BLaER1 treated with 17β-estradiol and CSF1 and Interleukin-3, amounts not matched to agents 10 nM and 100 nM (cell line): Measurements from ENCODE around the gene CS.

Experiments used
- H3K27ac ChIP-seq, 11 experiments: shearing (Covaris generic); formaldehyde crosslinking; 2 replicates each; pipeline ENCODE4 v1.8.1; 2022
- H3K27me3 ChIP-seq, 11 experiments: shearing (Covaris generic); formaldehyde crosslinking; 2 replicates each; pipeline ENCODE4 v1.8.1; 2022
- H3K36me3 ChIP-seq, 11 experiments: shearing (Covaris generic); formaldehyde crosslinking; 2 replicates each; pipeline ENCODE4 v1.8.1; 2022
- H3K4me1 ChIP-seq, 10 experiments: shearing (Covaris generic); formaldehyde crosslinking; 2 replicates each; pipeline ENCODE4 v1.8.1; 2022
- H3K4me2 ChIP-seq, 11 experiments: shearing (Covaris generic); formaldehyde crosslinking; 2 replicates each; pipeline ENCODE4 v1.8.1; 2022
- H3K4me3 ChIP-seq, 10 experiments: shearing (Covaris generic); formaldehyde crosslinking; 2 replicates each; pipeline ENCODE4 v1.8.1; 2022
- H3K9ac ChIP-seq, 11 experiments: shearing (Covaris generic); formaldehyde crosslinking; 2 replicates each; pipeline ENCODE4 v1.8.1; 2022
- H3K9me3 ChIP-seq, 11 experiments: shearing (Covaris generic); formaldehyde crosslinking; replicated peaks in 1 of 11; 2 replicates each; pipeline ENCODE4 v1.8.1; 2022
- H4K20me1 ChIP-seq, 11 experiments: shearing (Covaris generic); formaldehyde crosslinking; 2 replicates each; pipeline ENCODE4 v1.8.1; 2022
- Cebpa-rat ChIP-seq, 11 experiments: shearing (Covaris generic); IDR thresholded peaks; 2 replicates each; pipeline ENCODE4 v1.8.1; 2022

The CS gene

DNA sequence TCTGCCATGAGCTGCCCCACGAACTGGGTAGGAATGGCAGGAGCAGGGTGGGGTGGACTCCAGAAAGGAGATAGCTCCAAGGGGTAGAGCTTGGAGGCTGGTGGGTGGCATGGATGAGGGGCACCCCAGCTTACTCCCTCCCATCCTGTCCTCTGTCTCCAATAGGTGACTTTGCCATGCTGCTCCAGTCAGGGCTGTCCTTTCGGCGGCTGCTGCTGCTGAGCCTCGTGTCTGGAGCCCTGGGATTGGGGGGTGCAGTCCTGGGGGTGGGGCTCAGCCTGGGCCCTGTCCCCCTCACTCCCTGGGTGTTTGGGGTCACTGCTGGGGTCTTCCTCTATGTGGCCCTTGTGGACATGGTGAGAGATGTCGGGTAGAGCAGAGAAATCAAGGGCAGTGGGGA is 63.1 kb downstream of the CS start:
- H3K4me1 ChIP-seq, result peaks cover 0 to 2% (median 0%) of the 10 kb centered on the region in 10 experiments; a peak in 1 of 20 replicates
- TF ChIP-seq Cebpa-rat (IDR thresholded peaks at IDR 0.05), result no peak
- no peaks in the 10 kb centered on the region for H3K9me3 ChIP-seq
- no peaks in the 10 kb centered on the region for H3K27me3 ChIP-seq
- no peak overlapping the region for H3K4me2 ChIP-seq
- H3K36me3 ChIP-seq, result peaks cover 37 to 58% (median 53%) of the 10 kb centered on the region in 11 experiments
- H4K20me1 ChIP-seq, result peaks cover 0 to 50% (median 5%) of the 10 kb centered on the region in 11 experiments; a peak in 9 of 22 replicates
- H3K4me3 ChIP-seq, result no peak overlapping the region
- H3K27ac ChIP-seq, result no peak overlapping the region
- no peak overlapping the region for H3K9ac ChIP-seq

- Histone ChIP-seq H3K4me1 (peaks cover 0 to 11% (median 4%) of the 10 kb centered on the region in 10 experiments; a peak in 10 of 20 replicates), H3K9me3 (no peaks in the 10 kb centered on the region), H3K9ac (no peak overlapping the region), H3K4me3 (no peak overlapping the region), H3K36me3 (peaks cover 30 to 49% (median 44%) of the 10 kb centered on the region in 11 experiments), H3K4me2 (no peak overlapping the region), H4K20me1 (peaks cover 0 to 41% (median 0%) of the 10 kb centered on the region in 11 experiments; a peak in 5 of 22 replicates), H3K27ac (no peak overlapping the region), H3K27me3 (no peaks in the 10 kb centered on the region)
- TF ChIP-seq Cebpa-rat (IDR thresholded peaks at IDR 0.05), result no peak
Measured at GRCh38 chr12:56236091-56236490, 64.0 kb downstream of the CS start.

GRCh38 chr12:56234746-56235436 is 65.2 kb downstream of the CS start:
- no peak overlapping the region for H3K27ac ChIP-seq
- no peak overlapping the region for H3K9ac ChIP-seq
- H3K4me2 ChIP-seq, result no peak overlapping the region
- no peaks in the 10 kb centered on the region for H3K27me3 ChIP-seq
- H3K4me1 ChIP-seq, result peaks cover 7 to 23% (median 16%) of the 10 kb centered on the region in 10 experiments; a peak in 18 of 20 replicates
- H3K4me3 ChIP-seq, result no peak overlapping the region
- peaks cover 18 to 37% (median 33%) of the 10 kb centered on the region in 11 experiments for H3K36me3 ChIP-seq
- peaks cover 0 to 34% (median 0%) of the 10 kb centered on the region in 11 experiments; a peak in 5 of 22 replicates for H4K20me1 ChIP-seq
- H3K9me3 ChIP-seq, result no peaks in the 10 kb centered on the region
- no peak for TF ChIP-seq Cebpa-rat (IDR thresholded peaks at IDR 0.05)

GRCh38 chr12:56231184-56231582 is 68.9 kb downstream of the CS start:
- Histone ChIP-seq H3K4me1 (peaks cover 7 to 41% (median 33%) of the 10 kb centered on the region in 10 experiments; a peak in 18 of 20 replicates), H3K4me3 (no peak overlapping the region), H3K9ac (0 out of 22 replicates have a peak overlapping the region, but pooled peaks of 2 of the 11 experiments have one; percentile 9 to 19), H3K36me3 (peaks cover 2 to 18% (median 4%) of the 10 kb centered on the region in 11 experiments; a peak in 13 of 22 replicates), H3K27ac (no peak overlapping the region), H4K20me1 (peaks cover 0 to 3% (median 0%) of the 10 kb centered on the region in 11 experiments; a peak in 2 of 22 replicates), H3K4me2 (peak overlapping the region in 5 of 11 experiments; percentile 47 to 77 (median 68); a peak in 5 of 22 replicates), H3K9me3 (no peaks in the 10 kb centered on the region), H3K27me3 (no peaks in the 10 kb centered on the region)
- no peak for TF ChIP-seq Cebpa-rat (IDR thresholded peaks at IDR 0.05)

- peak overlapping the region in 4 of 11 experiments; percentile 17 to 45 (median 26); a peak in 4 of 22 replicates for H3K9ac ChIP-seq
- peak overlapping the region in 3 of 11 experiments; percentile 39 to 60 (median 53); a peak in 4 of 22 replicates for H3K27ac ChIP-seq
- no peak overlapping the region for H3K4me3 ChIP-seq
- peak overlapping the region; percentile 39 to 80 (median 66) for H3K4me2 ChIP-seq
- H3K9me3 ChIP-seq, result no peaks in the 10 kb centered on the region
- H3K4me1 ChIP-seq, result peaks cover 9 to 46% (median 36%) of the 10 kb centered on the region in 10 experiments; a peak in 19 of 20 replicates
- peaks cover 0 to 20% (median 5%) of the 10 kb centered on the region in 11 experiments; a peak in 6 of 22 replicates for H3K36me3 ChIP-seq
- no peaks in the 10 kb centered on the region for H3K27me3 ChIP-seq
- no peak for TF ChIP-seq Cebpa-rat (IDR thresholded peaks at IDR 0.05)
- H4K20me1 ChIP-seq, result no peaks in the 10 kb centered on the region; a peak in 1 of 22 replicates
Measured at GRCh38 chr12:56230432-56231183, 69.5 kb downstream of the CS start.

DNA sequence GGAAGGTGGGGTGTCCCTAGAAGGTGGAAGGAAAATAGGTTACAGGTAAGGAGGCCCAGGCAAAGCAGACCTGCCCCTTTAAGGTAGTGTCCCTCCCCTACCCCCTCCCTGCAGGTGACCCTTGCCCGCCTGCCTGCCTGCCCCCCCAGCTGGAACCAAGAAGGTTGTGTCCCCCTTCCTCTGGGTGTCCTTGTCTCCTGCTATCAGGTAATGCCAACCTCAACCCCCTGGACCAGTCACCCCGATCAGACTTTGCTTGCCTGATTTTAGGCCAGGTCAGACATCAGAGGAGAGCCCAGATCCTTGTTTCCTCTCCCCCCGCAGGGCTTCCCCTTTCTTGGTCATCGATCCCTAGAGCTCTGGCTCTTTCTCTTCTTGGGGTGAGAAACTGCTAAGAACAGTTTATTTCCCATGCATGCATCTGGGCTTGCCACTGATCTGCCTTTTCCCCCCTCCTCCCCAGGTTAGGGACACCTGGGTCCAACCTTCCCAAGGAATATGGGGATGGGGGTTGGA is 70.2 kb downstream of the CS start, which contains the start of gene SLC39A5:
SLC39A5 (plus strand) TSS at position 136 of the 516 bp plus-strand sequence. CDS start 1,224 bp downstream, outside the sequence.
- H3K36me3 ChIP-seq, result peaks cover 0 to 21% (median 5%) of the 10 kb centered on the region in 11 experiments; a peak in 6 of 22 replicates
- H3K4me1 ChIP-seq, result peaks cover 15 to 53% (median 43%) of the 10 kb centered on the region in 10 experiments; a peak in 19 of 20 replicates
- H3K4me2 ChIP-seq, result peak within 1 kb of the TSS; percentile 39 to 80 (median 66)
- TF ChIP-seq Cebpa-rat (IDR thresholded peaks at IDR 0.05), result no peak
- no peak within 1 kb of the TSS for H3K4me3 ChIP-seq
- H3K27me3 ChIP-seq, result no peaks in the 10 kb centered on the region
- H3K27ac ChIP-seq, result peak within 1 kb of the TSS in 7 of 11 experiments; percentile 8 to 60 (median 44); a peak in 9 of 22 replicates
- no peaks in the 10 kb centered on the region for H3K9me3 ChIP-seq
- H4K20me1 ChIP-seq, result no peaks in the 10 kb centered on the region; a peak in 1 of 22 replicates
- peak within 1 kb of the TSS in 5 of 11 experiments; percentile 17 to 45 (median 26); a peak in 4 of 22 replicates for H3K9ac ChIP-seq

DNA sequence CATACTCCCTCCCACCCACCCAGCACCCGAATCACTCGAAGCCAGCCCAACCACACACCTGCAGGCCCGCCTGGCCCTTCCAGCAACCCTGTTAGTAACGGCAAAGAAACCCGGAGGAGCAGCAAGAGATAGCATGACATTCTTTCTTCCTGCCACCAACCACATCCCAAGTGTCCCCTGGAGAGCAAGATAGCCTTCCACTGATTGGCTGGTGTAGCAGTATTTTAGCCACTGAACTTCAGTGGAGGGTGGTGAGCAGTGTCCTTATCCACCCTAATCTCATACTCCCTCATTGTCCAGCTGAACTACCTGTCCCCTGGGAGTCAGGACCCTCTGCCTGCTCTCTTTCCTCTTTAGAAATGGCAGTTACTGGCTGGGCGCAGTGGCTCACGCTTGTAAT is 71.0 kb downstream of the CS start:
- Histone ChIP-seq H3K36me3 (peaks cover 0 to 21% (median 5%) of the 10 kb centered on the region in 11 experiments; a peak in 6 of 22 replicates), H3K27ac (peak overlapping the region in 7 of 11 experiments; percentile 8 to 60 (median 44); a peak in 9 of 22 replicates), H3K27me3 (no peaks in the 10 kb centered on the region), H4K20me1 (no peaks in the 10 kb centered on the region), H3K9me3 (no peaks in the 10 kb centered on the region), H3K4me3 (no peak overlapping the region), H3K9ac (0 out of 22 replicates have a peak overlapping the region, but pooled peaks of 1 of the 11 experiments have one; percentile 26), H3K4me1 (peaks cover 19 to 58% (median 48%) of the 10 kb centered on the region in 10 experiments; a peak in 19 of 20 replicates), H3K4me2 (peak overlapping the region in 9 of 11 experiments; percentile 39 to 80 (median 68); a peak in 17 of 22 replicates)
- TF ChIP-seq Cebpa-rat (IDR thresholded peaks at IDR 0.05), result no peak

DNA sequence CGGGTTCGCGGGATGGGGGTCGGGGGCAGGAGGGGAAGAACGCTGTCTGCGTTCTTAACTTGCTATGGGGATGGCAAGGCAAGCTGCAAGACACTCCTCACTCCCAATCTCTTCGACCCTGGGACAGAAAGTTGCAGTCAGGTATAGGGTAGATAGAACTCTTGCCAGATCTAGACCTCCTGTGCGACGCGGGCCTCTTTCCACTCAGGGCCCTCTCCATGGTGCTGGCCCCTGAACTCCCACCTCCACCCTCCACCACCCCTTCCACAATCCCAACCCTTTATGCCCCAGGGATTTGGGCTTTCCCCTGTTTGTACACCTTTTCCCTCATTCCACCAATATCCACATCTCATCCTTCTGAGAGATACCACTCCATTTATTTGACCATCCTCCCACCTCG is 75.2 kb downstream of the CS start:
- Histone ChIP-seq H3K27me3 (no peaks in the 10 kb centered on the region), H3K4me1 (peaks cover 34 to 72% (median 58%) of the 10 kb centered on the region in 10 experiments), H3K4me2 (peak overlapping the region; percentile 86 to 98 (median 95)), H4K20me1 (peaks cover 0 to 6% (median 0%) of the 10 kb centered on the region in 11 experiments; a peak in 7 of 22 replicates), H3K27ac (peak overlapping the region in 7 of 11 experiments; percentile 39 to 93 (median 70); a peak in 12 of 22 replicates), H3K4me3 (peak overlapping the region; percentile 65 to 79 (median 74)), H3K9ac (peak overlapping the region; percentile 68 to 85 (median 81); a peak in 21 of 22 replicates), H3K36me3 (peaks cover 0 to 21% (median 5%) of the 10 kb centered on the region in 11 experiments; a peak in 6 of 22 replicates), H3K9me3 (no peaks in the 10 kb centered on the region)
- no peak for TF ChIP-seq Cebpa-rat (IDR thresholded peaks at IDR 0.05)
